Calu3 (cell line): ENCODE results near the gene E4F1. TPM values are rescaled to one million over a fixed set of nuclear protein-coding genes. Genes with fewer than 3 reads are reported as not detected.

Source experiments
- Bru-seq: library from RNA; stranded (reverse); fragments of 400-500 nt; gene quantifications from one replicate; lab custom pipeline; 2021; lab: Mats Ljungman, UMichigan
- BruChase-seq, 2 experiments: library from RNA; stranded (reverse); fragments of 400-500 nt; gene quantifications; one replicate each; lab custom pipeline; 2021; lab: Mats Ljungman, UMichigan
- BruUV-seq: library from RNA; stranded (reverse); fragments of 400-500 nt; replicated peaks from 2 replicates; lab custom pipeline; 2021; lab: Mats Ljungman, UMichigan
- CTCF ChIA-PET: fragments of 300-600 bp; sonication (Branson Sonifier 250); formaldehyde crosslinking; loops from one replicate; lab custom pipeline; 2022; ENCODE audit warnings: antibody characterized with exemption; lab: Charles Lee
- DNase-seq: peaks from one replicate; pipeline ENCODE4 v3.0.0; 2022
- H3K27ac Mint-ChIP-seq: one replicate; pipeline ENCODE4 v1.8.0; 2022; ENCODE audit warnings: mixed read lengths; ENCODE audit not compliant: unreplicated experiment
- H3K27me3 Mint-ChIP-seq: one replicate; pipeline ENCODE4 v1.8.0; 2022; ENCODE audit warnings: mixed read lengths; ENCODE audit not compliant: unreplicated experiment
- H3K36me3 Mint-ChIP-seq: one replicate; pipeline ENCODE4 v1.8.0; 2022; ENCODE audit warnings: mild to moderate bottlenecking, moderate library complexity, mixed read lengths; ENCODE audit not compliant: insufficient read depth, unreplicated experiment
- H3K4me1 Mint-ChIP-seq: one replicate; pipeline ENCODE4 v1.8.0; 2022; ENCODE audit warnings: mild to moderate bottlenecking, low read depth, mixed read lengths; ENCODE audit not compliant: unreplicated experiment
- H3K4me3 Mint-ChIP-seq: one replicate; pipeline ENCODE4 v1.8.0; 2022; ENCODE audit warnings: mild to moderate bottlenecking, low read depth, moderate library complexity, mixed read lengths; ENCODE audit not compliant: unreplicated experiment
- H3K9me3 Mint-ChIP-seq: one replicate; pipeline ENCODE4 v1.8.0; 2022; ENCODE audit warnings: low read depth, mixed read lengths; ENCODE audit not compliant: unreplicated experiment
- intact Hi-C: fragments of 100-400 bp; cut with micrococcal nuclease; formaldehyde crosslinking; loops from one replicate; pipeline ENCODE4 v1.10.0; 2022; ENCODE audit not compliant: unreplicated experiment
- long read RNA-seq: library from polyadenylated mRNA; stranded (forward); transcript quantifications from one replicate; pipeline ENCODE4 v2.0.0, GENCODE V29; 2022
- total RNA-seq: library from RNA; stranded (reverse); gene quantifications from 2 replicates; pipeline ENCODE4 v1.2.3, GENCODE V29; 2022
- TF ChIP-seq, protein P1 (sequence below): fragments of 200-600 bp; IDR thresholded peaks from one replicate; pipeline ENCODE4 v1.8.0; 2022; ENCODE audit warnings: antibody characterized with exemption; ENCODE audit not compliant: unreplicated experiment

The E4F1 gene, protein sequence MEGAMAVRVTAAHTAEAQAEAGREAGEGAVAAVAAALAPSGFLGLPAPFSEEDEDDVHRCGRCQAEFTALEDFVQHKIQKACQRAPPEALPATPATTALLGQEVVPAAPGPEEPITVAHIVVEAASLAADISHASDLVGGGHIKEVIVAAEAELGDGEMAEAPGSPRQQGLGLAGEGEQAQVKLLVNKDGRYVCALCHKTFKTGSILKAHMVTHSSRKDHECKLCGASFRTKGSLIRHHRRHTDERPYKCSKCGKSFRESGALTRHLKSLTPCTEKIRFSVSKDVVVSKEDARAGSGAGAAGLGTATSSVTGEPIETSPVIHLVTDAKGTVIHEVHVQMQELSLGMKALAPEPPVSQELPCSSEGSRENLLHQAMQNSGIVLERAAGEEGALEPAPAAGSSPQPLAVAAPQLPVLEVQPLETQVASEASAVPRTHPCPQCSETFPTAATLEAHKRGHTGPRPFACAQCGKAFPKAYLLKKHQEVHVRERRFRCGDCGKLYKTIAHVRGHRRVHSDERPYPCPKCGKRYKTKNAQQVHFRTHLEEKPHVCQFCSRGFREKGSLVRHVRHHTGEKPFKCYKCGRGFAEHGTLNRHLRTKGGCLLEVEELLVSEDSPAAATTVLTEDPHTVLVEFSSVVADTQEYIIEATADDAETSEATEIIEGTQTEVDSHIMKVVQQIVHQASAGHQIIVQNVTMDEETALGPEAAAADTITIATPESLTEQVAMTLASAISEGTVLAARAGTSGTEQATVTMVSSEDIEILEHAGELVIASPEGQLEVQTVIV
- 35.4 and 36.5 TPM in 2 replicates for total RNA-seq
- Bru-seq, nascent RNA: percentile 58 among the genes with signal in this experiment
- BruChase-seq, experiment 1, labeled RNA remaining after a 6-hour chase: percentile 68 among the genes with signal in this experiment
- percentile 68 among the genes with signal in this experiment for BruChase-seq, experiment 2, labeled RNA remaining after a 2-hour chase
- long read RNA-seq, transcript E4F1-201 (14 exons, 2,573 nt): major isoform, 8 of 33 reads
- long read RNA-seq, partial matches to known transcripts: 12 of 33 reads
- long read RNA-seq, other reads (novel, unspliced or antisense): 13 of 33 reads

DNA sequence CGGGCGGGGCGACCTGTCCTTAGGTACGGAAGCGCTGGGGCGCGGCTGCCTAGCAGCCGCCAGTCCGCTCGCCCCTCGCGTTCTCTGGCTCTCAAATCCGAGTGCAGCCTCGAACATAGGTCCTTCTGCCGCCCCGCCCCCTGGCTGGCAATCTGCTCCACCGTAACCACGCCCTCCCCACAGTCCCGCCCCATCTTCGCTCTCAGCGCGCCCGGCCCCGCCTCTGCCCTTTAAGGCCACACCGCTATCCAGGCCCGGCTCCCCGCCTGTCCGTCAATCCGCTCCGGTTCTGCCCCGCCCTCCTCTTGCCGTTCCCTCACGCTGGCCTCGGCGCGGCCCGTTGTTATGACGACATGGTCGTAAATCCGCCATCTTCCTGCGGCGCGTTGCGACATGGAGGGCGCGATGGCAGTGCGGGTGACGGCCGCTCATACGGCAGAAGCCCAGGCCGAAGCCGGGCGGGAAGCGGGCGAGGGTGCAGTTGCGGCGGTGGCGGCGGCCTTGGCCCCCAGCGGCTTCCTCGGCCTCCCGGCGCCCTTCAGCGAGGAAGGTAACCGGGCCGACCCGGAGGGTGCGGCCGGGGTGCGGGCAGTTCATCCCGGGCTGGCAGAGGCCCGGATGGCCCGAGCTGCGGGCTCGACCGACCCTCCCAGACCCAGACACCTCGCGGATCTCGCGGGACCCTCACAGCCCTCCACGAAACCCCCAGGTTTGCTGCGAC, at the start of gene E4F1:
TSS of gene E4F1 (plus strand) at position 371 of the 721 bp plus-strand sequence. CDS start at position 394, 23 bp downstream.
- TF ChIP-seq, protein P1, sequence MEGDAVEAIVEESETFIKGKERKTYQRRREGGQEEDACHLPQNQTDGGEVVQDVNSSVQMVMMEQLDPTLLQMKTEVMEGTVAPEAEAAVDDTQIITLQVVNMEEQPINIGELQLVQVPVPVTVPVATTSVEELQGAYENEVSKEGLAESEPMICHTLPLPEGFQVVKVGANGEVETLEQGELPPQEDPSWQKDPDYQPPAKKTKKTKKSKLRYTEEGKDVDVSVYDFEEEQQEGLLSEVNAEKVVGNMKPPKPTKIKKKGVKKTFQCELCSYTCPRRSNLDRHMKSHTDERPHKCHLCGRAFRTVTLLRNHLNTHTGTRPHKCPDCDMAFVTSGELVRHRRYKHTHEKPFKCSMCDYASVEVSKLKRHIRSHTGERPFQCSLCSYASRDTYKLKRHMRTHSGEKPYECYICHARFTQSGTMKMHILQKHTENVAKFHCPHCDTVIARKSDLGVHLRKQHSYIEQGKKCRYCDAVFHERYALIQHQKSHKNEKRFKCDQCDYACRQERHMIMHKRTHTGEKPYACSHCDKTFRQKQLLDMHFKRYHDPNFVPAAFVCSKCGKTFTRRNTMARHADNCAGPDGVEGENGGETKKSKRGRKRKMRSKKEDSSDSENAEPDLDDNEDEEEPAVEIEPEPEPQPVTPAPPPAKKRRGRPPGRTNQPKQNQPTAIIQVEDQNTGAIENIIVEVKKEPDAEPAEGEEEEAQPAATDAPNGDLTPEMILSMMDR: no peak
- Mint-ChIP-seq H3K9me3 (no peaks in the 10 kb centered on the region), H3K27me3 (no peaks in the 10 kb centered on the region), H3K4me1 (peaks cover 9% of the 10 kb centered on the region), H3K4me3 (peak within 1 kb of the TSS; percentile 86), H3K36me3 (peaks cover 56% of the 10 kb centered on the region), H3K27ac (peak within 1 kb of the TSS; percentile 85)
- CTCF ChIA-PET: no interaction called here
- intact Hi-C loops: no loop called here
- BruUV-seq: no TSS peak
- peak; percentile 100 for DNase-seq

DNA sequence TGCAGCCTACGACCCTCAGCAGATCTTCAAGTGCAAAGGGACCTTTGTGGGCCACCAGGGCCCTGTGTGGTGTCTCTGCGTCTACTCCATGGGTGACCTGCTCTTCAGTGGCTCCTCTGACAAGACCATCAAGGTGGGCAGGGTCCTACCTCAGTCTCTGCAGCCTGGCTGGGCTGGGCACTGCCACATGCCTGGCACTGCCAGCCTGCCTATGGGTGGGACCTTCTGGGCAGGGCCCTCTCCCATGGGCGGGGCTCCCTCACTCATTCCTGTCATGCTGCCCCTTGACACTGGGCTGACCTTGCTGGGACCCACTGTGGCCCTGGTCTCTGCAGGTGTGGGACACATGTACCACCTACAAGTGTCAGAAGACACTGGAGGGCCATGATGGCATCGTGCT, 49.5 kb upstream of the E4F1 start:
- BruUV-seq: no TSS peak
- Mint-ChIP-seq H3K27me3 (no peaks in the 10 kb centered on the region), H3K9me3 (no peaks in the 10 kb centered on the region)

DNA sequence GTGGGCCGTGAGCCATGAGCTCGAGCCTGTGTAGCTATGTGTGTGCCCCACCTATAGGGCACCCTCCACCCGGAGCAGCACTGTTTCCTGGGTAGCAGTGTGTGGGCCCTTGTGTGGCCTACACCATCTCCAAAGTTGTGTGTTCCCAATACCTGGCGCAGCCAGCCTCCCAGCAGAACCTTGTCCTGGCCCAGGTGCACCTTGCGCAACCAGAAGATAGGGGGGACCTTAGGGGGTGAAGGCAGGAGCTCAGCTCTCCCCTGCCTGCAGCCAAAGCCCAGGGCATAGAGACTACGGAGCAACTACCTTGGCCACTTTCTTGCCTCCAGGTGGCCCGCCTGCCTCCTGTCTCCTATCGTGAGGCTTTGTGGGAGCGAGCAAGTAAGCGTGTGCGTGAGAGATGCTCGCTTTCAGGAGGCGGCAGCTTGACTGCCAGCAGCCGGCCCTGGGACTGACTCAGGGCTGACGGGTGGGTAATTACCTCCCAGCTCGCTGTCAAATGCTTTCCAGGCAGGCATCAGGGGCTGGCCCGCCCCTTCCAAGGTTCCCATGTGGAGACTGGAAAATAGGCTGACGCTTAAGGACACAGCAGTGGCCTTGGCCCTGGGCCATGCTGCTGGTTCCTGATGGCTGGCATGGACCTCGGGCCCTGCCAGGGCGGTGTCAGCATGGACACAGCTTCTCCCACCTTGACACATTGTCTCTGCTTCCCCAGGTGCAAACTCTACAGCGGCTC, 48.8 kb upstream of the E4F1 start:
- no peaks in the 10 kb centered on the region for H3K4me1 Mint-ChIP-seq
- CTCF ChIA-PET: interaction anchor here (0.6 kb wide), 1 partner anchor 333 kb away, joined by 5 read pairs; no protein-coding TSS in a partner anchor
- H3K4me3 Mint-ChIP-seq: no peak overlapping the region
- H3K36me3 Mint-ChIP-seq: peaks cover 77% of the 10 kb centered on the region
- no peaks in the 10 kb centered on the region for H3K27me3 Mint-ChIP-seq
- TF ChIP-seq, protein P1: no peak
- no peak for DNase-seq
- BruUV-seq: no TSS peak
- no peak overlapping the region for H3K27ac Mint-ChIP-seq
- H3K9me3 Mint-ChIP-seq: no peaks in the 10 kb centered on the region
- intact Hi-C loops: no loop called here

More for the DNA sequence above, 49.5 kb upstream of the E4F1 start:
- Mint-ChIP-seq H3K4me1 (no peaks in the 10 kb centered on the region), H3K36me3 (peaks cover 77% of the 10 kb centered on the region), H3K27ac (no peak overlapping the region), H3K4me3 (no peak overlapping the region)
- DNase-seq: no peak
- intact Hi-C loops: no loop called here
- CTCF ChIA-PET: interaction anchor here (0.6 kb wide), 1 partner anchor 333 kb away, joined by 5 read pairs; no protein-coding TSS in a partner anchor
- TF ChIP-seq, protein P1: no peak
